B cell (primary cell): ENCODE measurements around the gene MYLK2. TPM values are rescaled to one million over a fixed set of nuclear protein-coding genes. Genes with fewer than 3 reads are reported as not detected.

ENCODE experiments used
- ATAC-seq: fragments of 200-7000 bp; cut with Tn5 transposase; one replicate; pipeline ENCODE4 v1.10.0; 2021; ENCODE audit warnings: low read depth, mild to moderate bottlenecking, moderate number of reproducible peaks, moderate library complexity
- CTCF ChIA-PET: fragments of 350-600 bp; sonication (Branson Sonifier 250); formaldehyde crosslinking; loops from one replicate; lab custom pipeline; 2021; ENCODE audit warnings: antibody characterized with exemption, inconsistent platforms; lab: Charles Lee
- POLR2A ChIA-PET: fragments of 350-600 bp; sonication (Branson Sonifier 250); formaldehyde crosslinking; loops from one replicate; lab custom pipeline; 2021; ENCODE audit warnings: antibody characterized with exemption; lab: Charles Lee
- DNase-seq: peaks from one replicate; pipeline ENCODE4 v3.0.0; 2013
- H2AFZ ChIP-seq: 2 replicates; pipeline ENCODE4 v1.6.1; 2012; ENCODE audit warnings: mild to moderate bottlenecking, low read depth, low read length; ENCODE audit not compliant: insufficient read depth, poor library complexity, severe bottlenecking
- H3K27ac ChIP-seq, 2 donors: 1 replicate in 1 of 2; 2 replicates in 1 of 2; pipeline ENCODE4 v1.5.1; 2012 to 2013; ENCODE audit warnings: low read length in 2 of 2, mild to moderate bottlenecking in 2 of 2, moderate library complexity in 1 of 2
- H3K27me3 ChIP-seq, 4 experiments: fragments of 200-600 bp in 1 of 4; sonication (generic) in 1 of 4; replicated peaks in 1 of 4; 1 replicate in 2 of 4; 2 replicates in 2 of 4; pipeline versions ENCODE4 v1.6.1 to v1.7.0; 2013 to 2016; ENCODE audit warnings: low read length in 3 of 4, mild to moderate bottlenecking in 2 of 4, mixed read lengths in 1 of 4, moderate library complexity in 1 of 4; ENCODE audit not compliant: insufficient read depth in 4 of 4, control insufficient read depth in 3 of 4; ENCODE audit errors: control extremely low read depth in 1 of 4
- H3K36me3 ChIP-seq, 2 experiments: replicated peaks in 1 of 2; 1 replicate in 1 of 2; 2 replicates in 1 of 2; pipeline versions ENCODE4 v1.6.1 to v1.7.1; 2013; ENCODE audit warnings: low read length in 1 of 2; ENCODE audit not compliant: insufficient read depth in 2 of 2, control insufficient read depth in 1 of 2; ENCODE audit errors: control extremely low read depth in 1 of 2, extremely low read depth in 1 of 2
- H3K4me1 ChIP-seq, 2 donors: fragments of 200-600 bp in 1 of 2; sonication (generic) in 1 of 2; 1 replicate in 1 of 2; 2 replicates in 1 of 2; pipeline versions ENCODE4 v1.5.1 to v1.6.1; 2013 to 2017; ENCODE audit warnings: low read length in 2 of 2; ENCODE audit not compliant: control insufficient read depth in 2 of 2, insufficient read depth in 2 of 2
- H3K4me2 ChIP-seq: replicated peaks from 2 replicates; pipeline ENCODE3; 2012; ENCODE audit warnings: mild to moderate bottlenecking, low read depth, low read length; ENCODE audit not compliant: poor library complexity, severe bottlenecking
- H3K4me3 ChIP-seq, 5 experiments: fragments of 200-600 bp in 1 of 5; sonication (generic) in 1 of 5; 1 replicate in 3 of 5; 2 replicates in 2 of 5; pipeline versions ENCODE4 v1.5.1 to v1.7.0; 2011 to 2016; ENCODE audit warnings: low read length in 4 of 5, mild to moderate bottlenecking in 4 of 5, low read depth in 2 of 5, control low read depth in 1 of 5, moderate library complexity in 1 of 5; ENCODE audit not compliant: insufficient read depth in 1 of 5; ENCODE audit errors: control extremely low read depth in 1 of 5, extremely low read depth in 1 of 5
- H3K79me2 ChIP-seq: fragments of 200-600 bp; sonication (generic); one replicate; pipeline ENCODE4 v1.6.0; 2016; ENCODE audit warnings: low read length; ENCODE audit not compliant: control insufficient read depth, insufficient read depth
- H3K9ac ChIP-seq: fragments of 200-600 bp; sonication (generic); 2 replicates; pipeline ENCODE4 v1.6.1; 2017; ENCODE audit warnings: mild to moderate bottlenecking, low read length, moderate library complexity
- H3K9me3 ChIP-seq, 3 donors: one replicate each; pipeline versions ENCODE4 v1.6.1 to v1.7.1; 2013; ENCODE audit warnings: low read length in 2 of 3; ENCODE audit not compliant: control insufficient read depth in 2 of 3, insufficient read depth in 1 of 3; ENCODE audit errors: control extremely low read depth in 1 of 3
- H4K20me1 ChIP-seq: 2 replicates; pipeline ENCODE4 v1.6.0; 2012; ENCODE audit warnings: mild to moderate bottlenecking, low read length; ENCODE audit not compliant: insufficient read depth, control insufficient read depth, poor library complexity, severe bottlenecking
- H3K27ac Mint-ChIP-seq: one replicate; pipeline ENCODE4 v1.8.0; 2021; ENCODE audit warnings: mixed read lengths
- H3K27me3 Mint-ChIP-seq: one replicate; pipeline ENCODE4 v1.8.0; 2021; ENCODE audit warnings: mixed read lengths
- H3K4me1 Mint-ChIP-seq: one replicate; pipeline ENCODE4 v1.8.0; 2021; ENCODE audit warnings: mixed read lengths
- H3K4me3 Mint-ChIP-seq: one replicate; pipeline ENCODE4 v1.8.0; 2021; ENCODE audit warnings: mixed read lengths
- H3K9me3 Mint-ChIP-seq: one replicate; pipeline ENCODE4 v1.8.0; 2022; ENCODE audit warnings: mixed read lengths; ENCODE audit not compliant: insufficient read depth
- EZH2 ChIP-seq: IDR thresholded peaks from 2 replicates; pipeline ENCODE4 v1.6.1; 2012; ENCODE audit warnings: borderline replicate concordance, low read depth, mild to moderate bottlenecking, moderate library complexity, low read length; ENCODE audit not compliant: insufficient read depth, poor library complexity, severe bottlenecking
- WGBS: methylation state at CpG from one replicate; pipeline ENCODE4 v1.1.5; 2013; ENCODE audit warnings: missing lambda C conversion rate; ENCODE audit not compliant: insufficient coverage; 5-methylcytosine and 5-hydroxymethylcytosine counted together
- intact Hi-C: fragments of 100-400 bp; cut with micrococcal nuclease; formaldehyde crosslinking; loops from one replicate; pipeline ENCODE4 v1.10.0; 2022
- polyA plus RNA-seq: library from polyadenylated mRNA; depleted of rRNA; stranded (reverse); fragments of >200 nt; gene quantifications from 2 replicates; pipeline ENCODE4 v1.2.3, GENCODE V29; 2012
- total RNA-seq, 2 donors: library from RNA; stranded (reverse); fragments of 120-200 nt in 1 of 2; gene quantifications; 1 replicate in 1 of 2; 2 replicates in 1 of 2; pipeline versions ENCODE4 v1.2.3 to v1.2.4, GENCODE V29; 2013 to 2022
- TF ChIP-seq, protein P1 (sequence below): fragments of 200-600 bp; IDR thresholded peaks from one replicate; pipeline ENCODE4 v1.8.0; 2022; ENCODE audit warnings: antibody characterized with exemption, mild to moderate bottlenecking

MYLK2 gene
- total and polyA plus RNA-seq, 2 donors (not counting 1 experiment from before 2014, with no cell fraction given), result not detected

DNA sequence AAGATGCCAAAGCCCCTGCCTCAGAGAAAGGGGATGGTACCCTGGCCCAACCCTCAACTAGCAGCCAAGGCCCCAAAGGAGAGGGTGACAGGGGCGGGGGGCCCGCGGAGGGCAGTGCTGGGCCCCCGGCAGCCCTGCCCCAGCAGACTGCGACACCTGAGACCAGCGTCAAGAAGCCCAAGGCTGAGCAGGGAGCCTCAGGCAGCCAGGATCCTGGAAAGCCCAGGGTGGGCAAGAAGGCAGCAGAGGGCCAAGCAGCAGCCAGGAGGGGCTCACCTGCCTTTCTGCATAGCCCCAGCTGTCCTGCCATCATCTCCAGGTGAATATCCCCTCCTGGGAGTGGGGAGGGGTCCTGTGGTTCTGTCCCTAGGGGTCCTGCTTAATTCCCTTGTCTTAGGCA is 1.1 kb downstream of the MYLK2 start:
- Mint-ChIP-seq H3K27ac (no peak overlapping the region), H3K4me1 (peaks cover 8% of the 10 kb centered on the region), H3K9me3 (no peaks in the 10 kb centered on the region), H3K4me3 (no peak overlapping the region), H3K27me3 (peaks cover 8% of the 10 kb centered on the region)
- Histone ChIP-seq H3K9me3 (no peaks in the 10 kb centered on the region), H2AFZ (no peak overlapping the region), H3K27me3 (peaks cover 0 to 9% (median 0%) of the 10 kb centered on the region in 4 experiments), H3K4me3 (no peak overlapping the region), H3K79me2 (no peaks in the 10 kb centered on the region), H3K36me3 (no peaks in the 10 kb centered on the region), H4K20me1 (no peaks in the 10 kb centered on the region), H3K4me1 (peaks cover 6 to 8% of the 10 kb centered on the region in 2 donors), H3K9ac (no peak overlapping the region), H3K27ac (no peak overlapping the region), H3K4me2 (no peak overlapping the region)
- WGBS, result 93% methylated on average over 6 of the region's 6 CpGs
- no peak for ATAC-seq
- TF ChIP-seq EZH2, result no peak
- TF ChIP-seq, protein P1, sequence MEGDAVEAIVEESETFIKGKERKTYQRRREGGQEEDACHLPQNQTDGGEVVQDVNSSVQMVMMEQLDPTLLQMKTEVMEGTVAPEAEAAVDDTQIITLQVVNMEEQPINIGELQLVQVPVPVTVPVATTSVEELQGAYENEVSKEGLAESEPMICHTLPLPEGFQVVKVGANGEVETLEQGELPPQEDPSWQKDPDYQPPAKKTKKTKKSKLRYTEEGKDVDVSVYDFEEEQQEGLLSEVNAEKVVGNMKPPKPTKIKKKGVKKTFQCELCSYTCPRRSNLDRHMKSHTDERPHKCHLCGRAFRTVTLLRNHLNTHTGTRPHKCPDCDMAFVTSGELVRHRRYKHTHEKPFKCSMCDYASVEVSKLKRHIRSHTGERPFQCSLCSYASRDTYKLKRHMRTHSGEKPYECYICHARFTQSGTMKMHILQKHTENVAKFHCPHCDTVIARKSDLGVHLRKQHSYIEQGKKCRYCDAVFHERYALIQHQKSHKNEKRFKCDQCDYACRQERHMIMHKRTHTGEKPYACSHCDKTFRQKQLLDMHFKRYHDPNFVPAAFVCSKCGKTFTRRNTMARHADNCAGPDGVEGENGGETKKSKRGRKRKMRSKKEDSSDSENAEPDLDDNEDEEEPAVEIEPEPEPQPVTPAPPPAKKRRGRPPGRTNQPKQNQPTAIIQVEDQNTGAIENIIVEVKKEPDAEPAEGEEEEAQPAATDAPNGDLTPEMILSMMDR, result no peak
- DNase-seq, result no peak
- intact Hi-C loops, result no loop called here
- POLR2A ChIA-PET, result no interaction called here
- CTCF ChIA-PET, result interaction anchor here (1.4 to 4.2 kb wide), 2 partner anchors 27 to 206 kb away, joined by 3 to 15 read pairs; no protein-coding TSS in a partner anchor

DNA sequence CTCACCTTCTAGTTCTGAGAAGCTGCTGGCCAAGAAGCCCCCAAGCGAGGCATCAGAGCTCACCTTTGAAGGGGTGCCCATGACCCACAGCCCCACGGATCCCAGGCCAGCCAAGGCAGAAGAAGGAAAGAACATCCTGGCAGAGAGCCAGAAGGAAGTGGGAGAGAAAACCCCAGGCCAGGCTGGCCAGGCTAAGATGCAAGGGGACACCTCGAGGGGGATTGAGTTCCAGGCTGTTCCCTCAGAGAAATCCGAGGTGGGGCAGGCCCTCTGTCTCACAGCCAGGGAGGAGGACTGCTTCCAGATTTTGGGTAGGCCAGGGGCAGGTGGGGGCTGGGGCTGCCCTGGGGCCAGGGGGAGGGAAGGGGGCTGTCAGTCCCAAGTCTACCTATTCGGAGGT is 2.3 kb downstream of the MYLK2 start:
- ATAC-seq (no peak), DNase-seq (no peak)
- H3K9me3 ChIP-seq, result no peaks in the 10 kb centered on the region
- H3K9ac ChIP-seq, result no peak overlapping the region
- H3K4me1 Mint-ChIP-seq, result peaks cover 8% of the 10 kb centered on the region
- H3K4me2 ChIP-seq, result no peak overlapping the region
- H3K79me2 ChIP-seq, result no peaks in the 10 kb centered on the region
- intact Hi-C loops, result no loop called here
- H3K27ac ChIP-seq, result no peak overlapping the region
- peaks cover 8% of the 10 kb centered on the region for H3K27me3 Mint-ChIP-seq
- TF ChIP-seq EZH2, result no peak
- TF ChIP-seq, protein P1, result no peak
- H3K4me1 ChIP-seq, result peaks cover 6 to 8% of the 10 kb centered on the region in 2 donors
- H3K9me3 Mint-ChIP-seq, result no peaks in the 10 kb centered on the region
- peaks cover 0 to 9% (median 0%) of the 10 kb centered on the region in 4 experiments for H3K27me3 ChIP-seq
- 70% methylated on average over 5 of the region's 5 CpGs for WGBS
- no peaks in the 10 kb centered on the region for H3K36me3 ChIP-seq
- no peaks in the 10 kb centered on the region for H4K20me1 ChIP-seq
- H3K4me3 ChIP-seq, result no peak overlapping the region
- ChIA-PET POLR2A (no interaction called here), CTCF (interaction anchor here (0.8 to 6.0 kb wide), 5 partner anchors 26 to 207 kb away, joined by 3 to 37 read pairs (median 15); partner anchors contain the start of gene PDRG1)
- no peak overlapping the region for H2AFZ ChIP-seq
- H3K27ac Mint-ChIP-seq, result no peak overlapping the region
- no peak overlapping the region for H3K4me3 Mint-ChIP-seq
